GM18505 (cell line): ENCODE measurements around the gene SH2D4B.
A peak's percentile ranks its signal among the peaks of the same experiment; 100 is the strongest.

Experiments
- ATAC-seq: cut with Tn5 transposase; IDR thresholded peaks from one replicate; pipeline ENCODE4 v1.9.1; 2021; ENCODE audit not compliant: unreplicated experiment
- POLR2A ChIP-seq: IDR thresholded peaks from 4 replicates; pipeline ENCODE4 v1.6.1; 2011; ENCODE audit warnings: borderline replicate concordance; ENCODE audit not compliant: insufficient read depth, insufficient read length; ENCODE audit errors: extremely low read depth

Gene SH2D4B

DNA sequence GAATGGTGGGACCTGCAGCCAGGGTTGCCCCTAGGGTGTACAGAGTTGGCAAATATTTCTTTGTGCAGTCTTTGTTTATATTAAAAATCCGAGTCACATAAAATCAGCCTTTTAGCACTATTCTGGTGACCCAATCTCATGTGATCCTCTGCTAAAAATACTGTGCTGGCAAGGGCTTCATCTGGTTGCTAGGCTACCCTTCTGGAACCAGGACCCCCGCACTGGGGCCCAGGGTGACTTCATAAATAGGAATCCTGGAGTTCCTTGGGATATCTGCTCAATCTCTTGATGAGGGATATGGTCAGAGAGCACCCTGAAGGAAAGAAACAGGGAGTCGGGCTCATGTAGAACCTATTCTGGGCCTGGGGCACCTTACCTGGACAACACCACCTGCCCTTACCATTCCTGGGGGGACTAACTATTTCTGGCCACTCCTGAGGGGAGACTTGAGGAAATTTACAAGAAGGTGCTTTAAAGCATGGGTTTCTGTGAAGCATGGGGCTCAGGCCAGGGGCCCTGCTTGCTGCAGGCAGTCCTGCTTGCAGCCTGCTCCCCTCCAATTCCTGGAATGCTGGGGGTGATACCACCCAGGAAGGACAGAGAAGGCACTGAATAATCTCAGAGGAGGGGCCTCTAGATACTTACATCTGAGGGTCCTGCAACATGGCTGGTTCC is 44.7 kb downstream of the SH2D4B start:
- no peak for TF ChIP-seq POLR2A
- no peak for ATAC-seq

DNA sequence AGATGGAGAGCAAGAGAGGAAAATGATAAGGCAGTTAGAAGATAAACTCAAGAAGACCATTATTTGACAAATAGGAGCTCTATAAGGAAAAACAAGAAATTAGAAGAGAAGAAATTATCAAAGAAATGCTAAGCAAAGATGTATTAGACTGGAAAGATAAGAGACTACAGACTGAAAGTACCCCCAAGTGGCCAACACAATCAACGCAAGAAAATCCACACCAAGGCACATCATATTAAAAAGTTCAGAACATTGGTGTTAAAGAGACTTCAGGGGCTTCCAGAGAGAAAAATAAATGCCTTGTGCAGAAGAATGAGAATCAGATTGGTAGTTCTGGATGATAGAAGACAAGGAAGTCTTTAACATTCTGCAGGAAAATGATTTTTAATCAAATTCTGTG is 46.0 kb downstream of the SH2D4B start:
- no peak for ATAC-seq
- no peak for TF ChIP-seq POLR2A

DNA sequence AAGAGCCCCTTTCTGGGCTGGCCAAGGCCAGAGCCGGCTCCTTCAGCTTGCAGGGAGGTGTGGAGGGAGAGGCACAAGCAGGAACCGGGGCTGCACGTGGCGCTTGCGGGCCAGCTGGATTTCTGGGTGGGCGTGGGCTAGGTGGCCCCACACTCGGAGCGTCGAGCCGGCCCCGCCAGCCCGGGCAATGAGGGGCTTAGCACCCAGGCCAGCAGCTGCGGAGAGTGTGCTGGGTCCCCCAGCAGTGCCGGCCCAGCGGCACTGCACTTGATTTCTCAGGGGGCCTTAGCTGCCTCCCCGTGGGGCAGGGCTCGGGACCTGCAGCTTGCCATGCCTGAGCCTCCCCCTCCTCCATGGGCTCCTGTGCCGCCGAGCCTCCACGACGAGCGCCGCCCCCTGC is 48.1 kb downstream of the SH2D4B start:
- TF ChIP-seq POLR2A = no peak
- no peak for ATAC-seq

DNA sequence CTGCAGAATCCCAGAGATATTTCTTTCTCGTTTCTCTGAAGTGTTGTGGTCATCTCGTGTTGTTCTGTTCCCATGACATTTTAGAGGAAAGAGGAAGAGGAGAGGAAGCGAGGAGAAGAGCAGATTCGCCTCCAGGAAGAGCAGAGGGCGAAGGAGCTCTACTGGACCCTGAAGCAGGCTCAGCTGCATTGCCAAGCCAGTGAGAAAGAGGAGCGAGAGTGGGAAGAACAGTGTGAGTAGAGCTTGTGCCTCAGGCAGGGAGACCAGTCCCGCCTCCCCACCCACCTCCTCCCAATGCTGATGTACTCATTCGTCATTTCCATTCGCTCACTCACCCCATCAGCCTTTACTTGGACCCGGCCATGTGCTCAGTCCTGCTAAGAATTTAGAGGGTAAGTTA is 50.8 kb downstream of the SH2D4B start:
- TF ChIP-seq POLR2A = no peak
- no peak for ATAC-seq

DNA sequence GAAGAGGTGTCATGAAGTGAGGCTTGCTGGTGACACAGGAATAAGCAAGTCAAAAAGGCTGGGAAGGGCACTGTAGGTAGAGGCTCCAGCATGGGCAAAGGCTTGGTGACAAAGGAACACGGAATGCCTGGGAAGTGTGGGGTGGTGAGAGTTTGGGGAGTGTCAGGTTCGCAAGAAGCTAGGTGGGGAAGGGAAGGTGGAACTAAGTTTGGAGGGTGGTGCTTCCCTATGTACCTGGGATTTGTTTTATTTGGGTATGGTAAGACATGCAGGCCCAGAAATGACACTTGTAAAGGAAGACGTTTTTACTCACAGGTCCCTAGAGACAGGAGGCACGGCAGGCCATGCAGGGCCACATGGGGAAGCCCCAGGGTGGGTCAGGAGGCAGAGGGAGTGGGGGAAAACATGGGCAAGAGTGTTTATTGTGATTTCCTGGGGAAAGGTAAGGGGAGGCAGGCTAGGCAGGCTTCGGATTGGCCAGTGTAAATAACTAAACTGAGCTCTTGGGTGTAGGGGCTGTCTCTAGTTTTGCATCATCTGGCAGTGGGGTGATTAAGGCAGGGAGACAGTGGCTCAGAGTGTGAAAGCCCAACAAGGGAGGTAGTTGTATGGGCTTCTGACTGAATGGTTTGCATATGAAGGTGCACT is 52.1 kb downstream of the SH2D4B start:
- TF ChIP-seq POLR2A = no peak
- ATAC-seq = peak; percentile 87

DNA sequence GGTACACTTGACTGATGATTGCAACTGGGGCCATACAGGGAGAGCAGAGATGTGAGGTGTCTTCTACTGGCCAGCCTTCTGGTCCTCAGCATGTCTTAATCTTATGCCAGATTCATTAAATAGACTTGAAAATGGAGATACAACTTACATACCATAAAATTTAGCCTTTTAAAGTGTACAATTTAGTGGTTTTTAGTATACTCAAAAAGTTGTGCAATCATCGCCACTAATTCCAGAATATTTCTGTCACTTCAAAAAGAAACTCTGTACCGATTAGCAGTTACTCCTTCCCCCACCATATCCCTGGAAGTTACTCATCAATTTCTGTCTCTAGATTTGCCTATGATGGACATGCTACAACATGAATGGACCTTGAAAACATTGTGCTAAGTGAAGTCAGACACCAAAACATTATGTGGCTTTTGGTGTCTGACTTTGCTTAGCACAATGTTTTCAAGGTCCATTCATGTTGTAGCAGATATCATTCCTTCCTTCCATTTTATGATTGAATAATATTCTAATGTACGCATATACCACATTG is 53.0 kb downstream of the SH2D4B start:
- no peak for TF ChIP-seq POLR2A
- ATAC-seq = no peak

DNA sequence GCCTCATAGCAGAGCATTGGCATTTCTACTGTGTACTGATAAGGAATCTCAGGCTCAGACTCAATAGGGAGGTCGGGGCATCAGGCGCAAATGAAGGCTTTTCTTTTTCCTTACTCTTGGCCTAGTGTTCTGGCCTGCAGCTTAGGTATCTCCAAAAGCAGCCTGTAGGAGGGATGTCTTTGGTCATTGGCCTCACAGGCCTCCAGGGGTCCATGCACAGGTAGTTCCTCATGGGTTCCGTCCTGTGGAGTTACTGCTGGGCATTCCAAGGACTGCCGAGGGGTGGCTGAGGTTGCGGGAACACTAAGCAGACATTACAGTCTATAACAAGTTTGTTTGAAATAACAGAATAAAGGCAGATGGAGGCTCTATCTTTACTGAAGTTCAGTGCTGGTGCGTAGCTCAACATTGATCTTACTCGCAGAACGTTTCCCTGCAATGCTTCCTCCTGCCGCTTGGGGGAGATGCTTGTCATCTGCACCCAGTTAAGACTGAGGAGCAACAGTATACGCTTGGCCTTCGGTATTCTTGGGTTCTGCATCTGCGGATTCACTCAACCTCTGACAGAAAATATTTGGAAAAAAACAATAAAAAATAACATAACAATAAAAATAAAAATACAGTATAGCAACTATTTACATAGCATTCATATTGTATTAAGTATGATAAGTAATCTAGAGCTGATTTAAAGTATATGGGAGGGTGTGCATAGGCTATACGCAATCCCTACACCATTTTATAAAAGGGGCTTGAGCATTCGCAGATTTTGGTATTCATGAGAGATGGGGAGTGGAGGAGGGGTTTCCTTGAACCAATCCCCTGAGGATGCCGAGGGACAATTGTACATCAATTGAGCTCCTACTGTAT is 58.9 kb downstream of the SH2D4B start:
- ATAC-seq = no peak
- no peak for TF ChIP-seq POLR2A

DNA sequence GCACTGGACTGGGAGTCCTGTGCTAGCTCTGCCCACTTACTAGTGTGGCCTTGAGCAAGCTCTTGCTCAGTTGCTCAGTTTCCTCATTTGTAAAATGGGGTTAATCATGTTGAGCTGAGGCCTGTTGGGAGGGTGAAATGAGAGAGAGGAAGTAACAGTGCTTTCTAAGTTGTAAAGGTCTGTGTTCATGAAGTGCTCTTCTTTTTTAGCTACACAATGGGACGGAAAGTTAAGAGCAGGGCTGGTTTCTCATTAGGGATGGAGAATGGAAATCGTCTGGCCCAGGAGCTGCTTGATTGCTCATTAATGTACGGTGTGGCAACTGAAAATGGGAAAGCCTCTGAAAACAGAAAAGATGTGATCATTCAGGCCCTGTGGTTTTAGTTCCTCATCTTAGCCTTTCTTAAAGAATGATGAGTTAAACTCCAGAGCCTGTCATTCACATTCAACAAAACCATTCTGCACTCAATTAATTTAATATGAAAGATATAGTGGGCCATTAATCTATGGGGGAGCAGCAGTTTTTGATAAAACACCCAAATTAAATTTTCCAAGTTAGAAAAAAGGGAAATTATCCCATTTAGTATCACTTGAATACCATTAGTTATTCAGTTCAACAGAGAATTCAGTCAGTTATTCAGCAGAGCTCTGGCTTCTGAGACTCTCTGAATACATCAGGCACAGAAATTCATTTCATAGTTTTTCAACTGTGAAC is 60.5 kb downstream of the SH2D4B start:
- TF ChIP-seq POLR2A = no peak
- ATAC-seq = peak; percentile 63

DNA sequence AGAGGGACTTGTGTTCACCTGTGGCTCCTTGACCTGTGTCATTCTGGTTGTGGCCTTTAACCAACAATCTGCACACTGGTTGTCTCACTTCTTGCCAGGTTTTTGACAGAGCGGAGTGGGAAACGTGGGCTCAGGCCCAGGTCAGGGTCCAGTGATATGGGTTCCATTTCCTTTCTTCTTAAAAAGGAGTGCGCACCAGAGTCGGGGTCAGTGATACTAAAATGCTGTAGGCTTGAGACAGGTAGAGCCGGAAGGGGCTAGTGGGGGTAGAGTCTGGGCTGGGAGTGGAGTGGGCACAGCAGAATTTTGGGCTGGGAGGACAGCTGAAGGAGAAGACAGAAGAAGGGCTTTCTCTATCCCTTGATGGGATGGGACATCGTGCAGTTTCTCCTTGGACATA is 61.2 kb downstream of the SH2D4B start:
- no peak for TF ChIP-seq POLR2A
- peak; percentile 1 for ATAC-seq

DNA sequence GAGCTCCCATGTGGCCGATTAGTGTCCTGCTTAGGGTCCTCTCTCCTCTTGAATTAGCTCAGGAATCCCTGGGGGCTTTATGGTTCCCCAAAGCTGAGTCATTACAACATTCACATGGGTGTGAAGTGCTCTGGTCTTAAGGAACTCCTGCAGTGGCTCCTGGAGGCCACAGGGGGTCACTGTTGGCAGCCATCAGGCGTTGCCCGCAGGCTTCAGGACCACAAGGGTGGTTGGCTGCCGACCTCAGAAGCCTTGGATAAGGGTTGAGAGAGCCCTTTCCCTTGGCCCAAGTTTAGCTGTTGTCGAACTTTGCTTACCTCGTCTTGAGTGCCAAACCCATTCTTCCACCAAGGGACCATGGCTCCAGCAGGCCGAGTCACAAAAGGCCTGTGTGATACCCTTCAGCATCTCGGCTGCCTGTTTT is 61.7 kb downstream of the SH2D4B start:
- peak; percentile 72 for ATAC-seq
- no peak for TF ChIP-seq POLR2A

DNA sequence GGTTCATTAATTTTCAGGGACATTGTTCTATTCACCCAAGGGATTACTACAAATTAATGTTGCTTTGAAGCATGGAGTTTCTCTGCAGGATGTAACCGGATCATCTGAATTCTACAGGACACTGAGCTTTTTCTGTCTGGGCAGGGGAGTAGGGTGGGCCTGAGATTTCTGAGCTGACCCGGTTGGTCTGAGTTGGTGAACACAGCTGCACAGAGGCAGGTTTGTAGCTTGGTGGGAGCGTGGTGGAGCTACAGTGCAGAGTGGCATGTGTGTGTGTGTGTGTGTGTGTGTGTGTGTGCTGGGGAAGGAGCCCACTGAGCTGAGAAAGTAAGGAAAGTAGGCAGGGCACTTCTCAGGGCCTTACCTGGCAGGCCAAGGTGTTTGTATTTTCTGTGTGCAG is 62.6 kb downstream of the SH2D4B start:
- TF ChIP-seq POLR2A = no peak
- no peak for ATAC-seq

DNA sequence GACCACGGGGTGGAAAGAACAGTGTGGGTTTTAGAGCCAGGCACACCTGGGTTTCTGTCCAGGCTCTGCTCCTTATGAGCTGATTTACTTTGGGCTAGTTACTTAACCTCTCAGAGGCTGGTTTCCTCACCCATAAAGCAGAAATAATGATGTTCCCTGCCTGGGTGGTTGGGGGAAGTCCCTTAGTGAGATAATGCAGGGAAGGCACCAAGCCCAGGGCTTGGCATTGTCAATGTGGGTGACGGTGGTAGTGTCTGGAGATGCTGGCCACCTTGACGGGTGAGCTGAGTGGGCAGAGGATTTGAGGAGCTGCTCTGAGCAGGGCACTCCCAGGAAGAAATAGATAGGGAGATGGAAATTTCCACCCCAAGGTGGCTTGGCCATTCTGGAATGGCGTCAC is 65.2 kb downstream of the SH2D4B start:
- no peak for TF ChIP-seq POLR2A
- ATAC-seq = no peak

DNA sequence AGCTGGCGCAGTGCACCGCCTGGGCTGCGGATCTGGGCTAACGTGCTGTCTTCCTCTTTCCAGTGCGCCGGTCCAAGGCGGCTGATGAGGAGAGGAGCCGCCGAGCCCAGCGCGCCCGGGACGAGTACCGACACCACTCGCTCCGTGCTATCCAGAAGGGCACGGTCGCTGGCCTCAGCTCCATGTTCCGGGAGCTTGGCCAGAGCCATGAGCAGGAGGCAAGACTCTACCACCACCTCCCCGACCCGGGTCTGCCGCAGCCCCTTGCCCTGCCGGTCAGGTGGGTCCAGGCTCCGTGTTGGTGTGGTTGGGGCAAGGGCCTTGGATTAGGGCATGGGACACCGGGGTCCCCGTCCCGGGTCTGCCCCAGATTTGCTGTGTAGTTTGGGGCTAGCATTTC is 65.8 kb downstream of the SH2D4B start:
- TF ChIP-seq POLR2A = no peak
- ATAC-seq = no peak
